Endodermal cell (in vitro differentiated cells): ENCODE data around the gene GSG1L. TPM values are rescaled to one million over a fixed set of nuclear protein-coding genes. Genes with fewer than 3 reads are reported as not detected.

ENCODE experiments used
- DNase-seq: peaks from one replicate; pipeline ENCODE4 v3.0.0-alpha.2; 2017
- H3K27ac ChIP-seq: 2 replicates; pipeline ENCODE4 v1.5.1; 2013; ENCODE audit warnings: mild to moderate bottlenecking, low read depth, low read length, moderate library complexity
- H3K27me3 ChIP-seq: 2 replicates; pipeline ENCODE4 v1.6.1; 2013; ENCODE audit warnings: mild to moderate bottlenecking, low read length, moderate library complexity; ENCODE audit not compliant: insufficient read depth, control insufficient read depth, poor library complexity, severe bottlenecking
- H3K36me3 ChIP-seq: 2 replicates; pipeline ENCODE4 v1.7.0; 2013; ENCODE audit warnings: mild to moderate bottlenecking, low read length, moderate library complexity; ENCODE audit not compliant: control insufficient read depth, insufficient read depth
- H3K4me1 ChIP-seq: one replicate; pipeline ENCODE4 v1.7.0; 2013; ENCODE audit warnings: low read length; ENCODE audit not compliant: control insufficient read depth, insufficient read depth
- H3K4me3 ChIP-seq: 2 replicates; pipeline ENCODE4 v1.5.1; 2013; ENCODE audit warnings: mild to moderate bottlenecking, low read length, moderate library complexity
- H3K9ac ChIP-seq: 2 replicates; pipeline ENCODE4 v1.6.1; 2013; ENCODE audit warnings: mild to moderate bottlenecking, low read length, moderate library complexity; ENCODE audit not compliant: poor library complexity, severe bottlenecking; ENCODE audit errors: extremely low read depth
- H3K9me3 ChIP-seq: 2 replicates; pipeline ENCODE4 v1.6.1; 2013; ENCODE audit warnings: mild to moderate bottlenecking, low read length, moderate library complexity; ENCODE audit not compliant: control insufficient read depth
- H3K27ac Mint-ChIP-seq: 2 replicates; pipeline ENCODE4 v1.8.0; 2020; ENCODE audit warnings: mixed read lengths
- H3K27me3 Mint-ChIP-seq: 2 replicates; pipeline ENCODE4 v1.8.0; 2021; ENCODE audit warnings: mild to moderate bottlenecking, mixed read lengths; ENCODE audit not compliant: insufficient read depth
- H3K36me3 Mint-ChIP-seq: 2 replicates; pipeline ENCODE4 v1.8.0; 2020; ENCODE audit warnings: low read depth, mixed read lengths
- H3K4me1 Mint-ChIP-seq: 2 replicates; pipeline ENCODE4 v1.8.0; 2020; ENCODE audit warnings: mixed read lengths
- H3K4me3 Mint-ChIP-seq: 2 replicates; pipeline ENCODE4 v1.8.0; 2020; ENCODE audit warnings: mild to moderate bottlenecking, moderate library complexity, mixed read lengths
- H3K9me3 Mint-ChIP-seq: 2 replicates; pipeline ENCODE4 v1.8.0; 2020; ENCODE audit warnings: mild to moderate bottlenecking, mixed read lengths
- CTCF ChIP-seq: fragments of 200-600 bp; sonication (generic); conservative IDR thresholded peaks from 2 replicates; pipeline ENCODE4 v1.5.0; 2021; ENCODE audit warnings: antibody characterized with exemption, mild to moderate bottlenecking
- WGBS, 2 experiments: methylation state at CpG; one replicate each; pipeline versions ENCODE4 v1.1.5 to v1.1.7; 2013; ENCODE audit warnings: missing lambda C conversion rate in 2 of 2, mixed read lengths in 1 of 2; ENCODE audit not compliant: insufficient coverage in 1 of 2, insufficient read length in 1 of 2; 5-methylcytosine and 5-hydroxymethylcytosine counted together
- total RNA-seq, 2 donors: library from RNA; stranded (reverse); fragmentation: NEBNext Ultra II Directional in 1 of 2; extraction: Animal tissue kit (Norgen Biotek cat#: 25700) in 1 of 2; gene quantifications; 2 replicates in 1 of 2; 3 replicates in 1 of 2; pipeline ENCODE4 v1.2.1, GENCODE V29; 2021

The GSG1L gene
- total RNA-seq, 2 donors from 2014 or later, result 0.24 TPM; not detected in 1

DNA sequence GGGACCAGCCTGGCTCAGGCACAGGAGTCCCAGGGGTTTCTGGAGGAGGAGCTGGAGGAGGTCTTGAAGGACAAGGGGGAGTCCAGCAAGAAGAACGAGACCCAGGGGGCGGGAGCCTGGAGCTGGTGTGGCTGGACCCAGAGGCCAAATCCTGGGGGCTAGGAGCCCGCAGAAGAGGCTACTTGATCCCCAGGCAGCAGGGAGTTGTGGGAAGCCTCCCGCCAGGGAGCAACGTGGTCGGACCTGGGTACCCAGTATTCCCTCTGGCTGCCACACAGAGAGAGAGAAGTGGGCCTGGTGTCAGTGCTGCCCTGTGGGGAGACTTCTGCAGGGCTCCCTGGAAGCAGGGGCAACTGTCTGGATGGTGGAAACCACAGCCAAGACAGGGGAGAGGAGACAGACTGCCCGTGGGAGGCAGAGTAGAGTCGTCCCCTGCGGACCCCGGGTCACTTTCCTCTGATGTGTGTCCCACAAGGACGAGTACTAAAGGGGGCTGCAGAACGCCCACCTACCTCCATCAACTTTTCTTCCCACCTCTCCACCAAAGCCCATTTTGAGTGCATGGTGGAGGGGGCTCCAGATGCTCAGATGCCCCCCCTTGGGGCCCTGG lies 160.4 kb downstream of the GSG1L start:
- Histone ChIP-seq H3K4me3 (no peak overlapping the region), H3K27me3 (no peaks in the 10 kb centered on the region), H3K27ac (no peak overlapping the region), H3K9ac (no peak overlapping the region), H3K36me3 (no peaks in the 10 kb centered on the region), H3K9me3 (no peaks in the 10 kb centered on the region), H3K4me1 (no peaks in the 10 kb centered on the region)
- 78 to 85% methylated on average over 6 to 11 of the region's 12 CpGs for WGBS, 2 experiments
- no peak for TF ChIP-seq CTCF
- H3K4me1 Mint-ChIP-seq, result no peaks in the 10 kb centered on the region
- no peaks in the 10 kb centered on the region for H3K9me3 Mint-ChIP-seq
- H3K4me3 Mint-ChIP-seq, result no peak overlapping the region
- H3K36me3 Mint-ChIP-seq, result no peaks in the 10 kb centered on the region
- DNase-seq, result no peak
- H3K27ac Mint-ChIP-seq, result no peak overlapping the region
- peaks cover 7% of the 10 kb centered on the region for H3K27me3 Mint-ChIP-seq

DNA sequence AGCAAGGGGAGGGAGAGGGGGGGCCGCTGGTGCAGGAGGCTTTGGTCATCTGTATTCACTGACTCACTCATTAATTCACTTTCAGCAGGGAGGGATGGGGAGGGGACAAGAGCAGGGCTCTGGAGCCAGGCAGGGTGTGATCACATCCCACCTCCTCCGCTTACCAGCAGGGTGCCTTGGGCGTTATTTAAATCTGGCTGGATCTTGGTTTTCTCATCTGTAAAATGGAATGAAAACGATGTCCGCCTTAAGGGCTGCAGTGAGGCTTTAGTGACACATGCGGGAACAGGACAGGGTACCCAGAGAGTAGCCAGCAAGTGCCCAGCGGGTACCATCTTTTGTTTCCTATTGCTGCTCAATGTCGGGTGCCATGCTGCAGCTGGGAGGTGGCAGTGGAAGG lies 161.0 kb downstream of the GSG1L start:
- H3K36me3 ChIP-seq, result no peaks in the 10 kb centered on the region
- no peaks in the 10 kb centered on the region for H3K27me3 ChIP-seq
- WGBS, 2 experiments, result 87 to 90% methylated on average over 5 to 7 of the region's 8 CpGs
- no peak overlapping the region for H3K9ac ChIP-seq
- H3K4me1 ChIP-seq, result no peaks in the 10 kb centered on the region
- H3K4me3 ChIP-seq, result no peak overlapping the region
- no peaks in the 10 kb centered on the region for H3K4me1 Mint-ChIP-seq
- no peaks in the 10 kb centered on the region for H3K36me3 Mint-ChIP-seq
- H3K4me3 Mint-ChIP-seq, result no peak overlapping the region
- H3K27ac ChIP-seq, result no peak overlapping the region
- no peak for TF ChIP-seq CTCF
- no peak for DNase-seq
- H3K27ac Mint-ChIP-seq, result no peak overlapping the region
- no peaks in the 10 kb centered on the region for H3K9me3 Mint-ChIP-seq
- peaks cover 5% of the 10 kb centered on the region for H3K27me3 Mint-ChIP-seq
- H3K9me3 ChIP-seq, result no peaks in the 10 kb centered on the region

DNA sequence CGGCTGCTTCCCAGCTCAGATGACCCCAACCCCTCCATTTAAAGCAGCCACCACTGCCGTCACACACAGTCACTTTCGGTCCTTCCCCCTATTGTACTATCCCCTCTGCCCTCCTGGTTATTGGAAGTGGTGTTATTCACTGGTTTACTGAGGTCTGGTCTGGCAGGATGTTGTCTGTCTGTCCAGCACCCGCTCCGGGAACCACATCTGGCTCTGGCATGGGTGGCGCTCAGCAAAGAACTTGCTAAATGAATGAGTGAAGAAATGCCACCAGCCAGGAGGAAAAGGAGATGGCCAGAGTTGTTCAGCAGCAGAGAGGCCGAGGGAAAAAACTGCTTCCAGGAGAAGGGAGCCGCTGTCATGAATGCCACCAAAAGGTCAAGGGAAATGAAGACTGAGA lies 161.6 kb downstream of the GSG1L start:
- H3K36me3 Mint-ChIP-seq, result no peaks in the 10 kb centered on the region
- TF ChIP-seq CTCF, result no peak
- no peak overlapping the region for H3K4me3 Mint-ChIP-seq
- WGBS, 2 experiments, result 90 to 96% methylated on average over 3 to 8 of the region's 8 CpGs
- H3K4me1 Mint-ChIP-seq, result no peaks in the 10 kb centered on the region
- no peaks in the 10 kb centered on the region for H3K9me3 ChIP-seq
- no peak overlapping the region for H3K27ac ChIP-seq
- no peak overlapping the region for H3K4me3 ChIP-seq
- peaks cover 6% of the 10 kb centered on the region for H3K9me3 Mint-ChIP-seq
- no peaks in the 10 kb centered on the region for H3K27me3 ChIP-seq
- no peaks in the 10 kb centered on the region for H3K36me3 ChIP-seq
- H3K27me3 Mint-ChIP-seq, result peaks cover 9% of the 10 kb centered on the region
- no peak overlapping the region for H3K9ac ChIP-seq
- no peaks in the 10 kb centered on the region for H3K4me1 ChIP-seq
- H3K27ac Mint-ChIP-seq, result no peak overlapping the region
- no peak for DNase-seq
